HG02943 (cell line): ENCODE data around the gene MYRIP.
"Not testable (repeated sequence)": the region's sequence is repeated elsewhere in the genome, so short reads cannot be mapped to it uniquely, and the experiment has no call there.

Experiments
- ATAC-seq: cut with Tn5 transposase; IDR thresholded peaks from one replicate; pipeline ENCODE4 v1.9.1; 2021; ENCODE audit warnings: mild to moderate bottlenecking, low read depth, moderate library complexity; ENCODE audit not compliant: unreplicated experiment

MYRIP gene

GRCh38 chr3:40020689-40021088 is 211.3 kb downstream of the MYRIP start:
- ATAC-seq: no peak

GRCh38 chr3:40021338-40021737 is 211.9 kb downstream of the MYRIP start:
- ATAC-seq: no peak

- ATAC-seq: no peak
Observed at GRCh38 chr3:40022297-40022827, 213.0 kb downstream of the MYRIP start.

GRCh38 chr3:40024526-40024925 is 215.1 kb downstream of the MYRIP start:
- no peak for ATAC-seq

GRCh38 chr3:40025892-40026291 is 216.5 kb downstream of the MYRIP start:
- not testable (repeated sequence) for ATAC-seq

GRCh38 chr3:40035177-40035576 is 225.8 kb downstream of the MYRIP start:
- ATAC-seq: no peak

- ATAC-seq: no peak
Observed at GRCh38 chr3:40037582-40037981, 228.2 kb downstream of the MYRIP start.

- ATAC-seq: no peak
Observed at GRCh38 chr3:40042752-40043443, 233.5 kb downstream of the MYRIP start.

GRCh38 chr3:40043444-40043755 is 234.0 kb downstream of the MYRIP start:
- no peak for ATAC-seq

- ATAC-seq: no peak
Observed at GRCh38 chr3:40044487-40044886, 235.1 kb downstream of the MYRIP start.

- ATAC-seq: no peak
Observed at GRCh38 chr3:40045051-40045450, 235.6 kb downstream of the MYRIP start.

- ATAC-seq: no peak
Observed at GRCh38 chr3:40046149-40046548, 236.7 kb downstream of the MYRIP start.

- ATAC-seq: no peak
Observed at GRCh38 chr3:40047406-40047805, 238.0 kb downstream of the MYRIP start.

GRCh38 chr3:40053663-40054062 is 244.3 kb downstream of the MYRIP start:
- ATAC-seq: no peak

- no peak for ATAC-seq
Observed at GRCh38 chr3:40054568-40055222, 245.3 kb downstream of the MYRIP start.

- ATAC-seq: no peak
Observed at GRCh38 chr3:40055361-40055760, 246.0 kb downstream of the MYRIP start.

GRCh38 chr3:40055956-40056355 is 246.5 kb downstream of the MYRIP start:
- no peak for ATAC-seq

- no peak for ATAC-seq
Observed at GRCh38 chr3:40057077-40057476, 247.7 kb downstream of the MYRIP start.

- ATAC-seq: no peak
Observed at GRCh38 chr3:40057786-40058185, 248.4 kb downstream of the MYRIP start.

GRCh38 chr3:40068636-40069035 is 259.2 kb downstream of the MYRIP start:
- ATAC-seq: no peak

- ATAC-seq: no peak
Observed at GRCh38 chr3:40070816-40071215, 261.4 kb downstream of the MYRIP start.

- ATAC-seq: no peak
Observed at GRCh38 chr3:40071683-40072238, 262.4 kb downstream of the MYRIP start.
